Mononuclear cell (primary cell): ENCODE measurements around the gene PRSS57. TPM values are rescaled to one million over a fixed set of nuclear protein-coding genes. Genes with fewer than 3 reads are reported as not detected.

Experiments
- H3K27me3 ChIP-seq: 2 replicates; pipeline ENCODE4 v1.6.0; 2011; ENCODE audit warnings: low read length, control low read depth; ENCODE audit not compliant: insufficient read depth
- H3K4me1 ChIP-seq: 2 replicates; pipeline ENCODE4 v1.5.1; 2011; ENCODE audit warnings: mild to moderate bottlenecking, low read length, control low read depth; ENCODE audit not compliant: insufficient read depth
- H3K4me3 ChIP-seq: 2 replicates; pipeline ENCODE4 v1.5.1; 2011; ENCODE audit warnings: mild to moderate bottlenecking, low read length, moderate library complexity
- H3K9me3 ChIP-seq: 2 replicates; pipeline ENCODE4 v1.5.1; 2011; ENCODE audit warnings: low read depth, mild to moderate bottlenecking, control low read depth, low read length
- total RNA-seq: library from RNA; depleted of rRNA; stranded (reverse); fragments of >200 nt; gene quantifications from one replicate; pipeline ENCODE4 v1.2.3, GENCODE V29; 2012

The PRSS57 gene
- total RNA-seq, 1 donor = 5.4 TPM

- Histone ChIP-seq H3K4me1 (no peaks in the 10 kb centered on the region), H3K9me3 (no peaks in the 10 kb centered on the region), H3K27me3 (no peaks in the 10 kb centered on the region), H3K4me3 (no peak overlapping the region)
These were observed 49.1 kb downstream of the PRSS57 start for GRCh38 chr19:645912-646778.

- H3K9me3 ChIP-seq = no peaks in the 10 kb centered on the region
- H3K4me3 ChIP-seq = no peak overlapping the region
- H3K27me3 ChIP-seq = no peaks in the 10 kb centered on the region
- H3K4me1 ChIP-seq = no peaks in the 10 kb centered on the region
These were observed 50.5 kb downstream of the PRSS57 start for GRCh38 chr19:644789-645188.

- H3K4me1 ChIP-seq = peaks cover 1% of the 10 kb centered on the region
- H3K27me3 ChIP-seq = no peaks in the 10 kb centered on the region
- no peak overlapping the region for H3K4me3 ChIP-seq
- no peaks in the 10 kb centered on the region for H3K9me3 ChIP-seq
These were observed 50.9 kb downstream of the PRSS57 start for GRCh38 chr19:644363-644762.

- no peaks in the 10 kb centered on the region for H3K27me3 ChIP-seq
- H3K4me1 ChIP-seq = peaks cover 7% of the 10 kb centered on the region
- H3K9me3 ChIP-seq = no peaks in the 10 kb centered on the region
- H3K4me3 ChIP-seq = no peak overlapping the region
These were observed 51.5 kb downstream of the PRSS57 start for GRCh38 chr19:643736-644135.

GRCh38 chr19:642767-643727, 52.2 kb downstream of the PRSS57 start:
- Histone ChIP-seq H3K4me3 (no peak overlapping the region), H3K27me3 (no peaks in the 10 kb centered on the region), H3K9me3 (no peaks in the 10 kb centered on the region), H3K4me1 (peaks cover 12% of the 10 kb centered on the region)

GRCh38 chr19:641702-642101, 53.5 kb downstream of the PRSS57 start:
- no peaks in the 10 kb centered on the region for H3K27me3 ChIP-seq
- no peak overlapping the region for H3K4me3 ChIP-seq
- no peaks in the 10 kb centered on the region for H3K9me3 ChIP-seq
- H3K4me1 ChIP-seq = peaks cover 12% of the 10 kb centered on the region

- Histone ChIP-seq H3K4me3 (no peak overlapping the region), H3K4me1 (peaks cover 12% of the 10 kb centered on the region), H3K9me3 (no peaks in the 10 kb centered on the region), H3K27me3 (no peaks in the 10 kb centered on the region)
These were observed 54.6 kb downstream of the PRSS57 start for GRCh38 chr19:640606-641189.

- Histone ChIP-seq H3K4me1 (peaks cover 12% of the 10 kb centered on the region), H3K9me3 (no peaks in the 10 kb centered on the region), H3K4me3 (no peak overlapping the region), H3K27me3 (no peaks in the 10 kb centered on the region)
These were observed 55.1 kb downstream of the PRSS57 start for GRCh38 chr19:640161-640558.

GRCh38 chr19:639253-640160, 55.7 kb downstream of the PRSS57 start, which contains the start of gene FGF22:
FGF22 (plus strand) TSS chr19:639879; CDS start chr19:639926, 47 bp downstream.
- peaks cover 12% of the 10 kb centered on the region for H3K4me1 ChIP-seq
- H3K9me3 ChIP-seq = no peaks in the 10 kb centered on the region
- no peaks in the 10 kb centered on the region for H3K27me3 ChIP-seq
- H3K4me3 ChIP-seq = no peak within 1 kb of the TSS

- H3K9me3 ChIP-seq = no peaks in the 10 kb centered on the region
- H3K4me3 ChIP-seq = no peak overlapping the region
- no peaks in the 10 kb centered on the region for H3K27me3 ChIP-seq
- peaks cover 18% of the 10 kb centered on the region for H3K4me1 ChIP-seq
These were observed 56.4 kb downstream of the PRSS57 start for GRCh38 chr19:638906-639252.

Other genes with a start within 250 kb of the PRSS57 start
- gene SHC2, start 234.4 kb downstream of the PRSS57 start, total RNA-seq = 0.42 TPM
- not detected for gene MADCAM1, start 199.0 kb downstream of the PRSS57 start, total RNA-seq
- 29.6 TPM for gene TPGS1, start 188.0 kb downstream of the PRSS57 start, total RNA-seq
- gene CDC34, start 163.7 kb downstream of the PRSS57 start, total RNA-seq = 20.5 TPM
- gene GZMM, start 151.4 kb downstream of the PRSS57 start, total RNA-seq = 63.7 TPM
- gene BSG, start 122.9 kb downstream of the PRSS57 start, total RNA-seq = 94.2 TPM
- gene HCN2, start 105.6 kb downstream of the PRSS57 start, total RNA-seq = 0.21 TPM
- gene POLRMT, start 61.9 kb downstream of the PRSS57 start, total RNA-seq = 16.8 TPM
- 0.10 TPM for gene FGF22, start 55.6 kb downstream of the PRSS57 start, total RNA-seq
- 80.6 TPM for gene RNF126, start 32.2 kb downstream of the PRSS57 start, total RNA-seq
- gene FSTL3, start 19.1 kb downstream of the PRSS57 start, total RNA-seq = 0.73 TPM
- gene PALM, start 13.5 kb upstream of the PRSS57 start, total RNA-seq = not detected
- not detected for gene MISP, start 55.7 kb upstream of the PRSS57 start, total RNA-seq
- gene PTBP1, start 102.0 kb upstream of the PRSS57 start, total RNA-seq = 109 TPM
- gene PLPPR3, start 126.5 kb upstream of the PRSS57 start, total RNA-seq = not detected
- gene AZU1, start 132.4 kb upstream of the PRSS57 start, total RNA-seq = 0.31 TPM
- gene PRTN3, start 145.5 kb upstream of the PRSS57 start, total RNA-seq = 0.31 TPM
- 0.63 TPM for gene ELANE, start 156.9 kb upstream of the PRSS57 start, total RNA-seq
- gene CFD, start 164.2 kb upstream of the PRSS57 start, total RNA-seq = 148 TPM
- gene MED16, start 197.7 kb upstream of the PRSS57 start, total RNA-seq = 15.2 TPM
- not detected for gene RNU6-9, start 198.0 kb upstream of the PRSS57 start, total RNA-seq
- gene R3HDM4, start 217.8 kb upstream of the PRSS57 start, total RNA-seq = 134 TPM
- gene KISS1R, start 221.9 kb upstream of the PRSS57 start, total RNA-seq = 0.10 TPM
- gene ARID3A, start 230.6 kb upstream of the PRSS57 start, total RNA-seq = 8.0 TPM